T-helper 2 cell treated with Interferon-gamma antibody and Interleukin-4, amounts not matched to agents 5 μg/mL and 100 μg/mL, for 36 hours (primary cell): ENCODE measurements around the gene INF2.

Source experiments
- DNase-seq: peaks from one replicate; pipeline ENCODE4 v3.0.0; 2021; ENCODE audit warnings: low spot score
- H3K27ac Mint-ChIP-seq: one replicate; pipeline ENCODE4 v1.8.0; 2021; ENCODE audit warnings: mild to moderate bottlenecking, mixed read lengths
- H3K27me3 Mint-ChIP-seq: one replicate; pipeline ENCODE4 v1.8.0; 2021; ENCODE audit warnings: low read depth, mixed read lengths
- H3K36me3 Mint-ChIP-seq: one replicate; pipeline ENCODE4 v1.8.0; 2021; ENCODE audit warnings: low read depth, mixed read lengths
- H3K4me1 Mint-ChIP-seq: one replicate; pipeline ENCODE4 v1.8.0; 2021; ENCODE audit warnings: low read depth, mixed read lengths
- H3K4me3 Mint-ChIP-seq: one replicate; pipeline ENCODE4 v1.8.0; 2022; ENCODE audit warnings: mild to moderate bottlenecking, moderate library complexity, mixed read lengths
- H3K9me3 Mint-ChIP-seq: one replicate; pipeline ENCODE4 v1.8.0; 2021; ENCODE audit warnings: mixed read lengths

The INF2 gene

GRCh38 chr14:104676694-104677511 lies 12.5 kb upstream of the INF2 start:
- Mint-ChIP-seq H3K36me3 (no peaks in the 10 kb centered on the region), H3K27ac (peak overlapping the region; percentile 34), H3K27me3 (no peaks in the 10 kb centered on the region), H3K9me3 (no peaks in the 10 kb centered on the region), H3K4me1 (peaks cover 12% of the 10 kb centered on the region), H3K4me3 (peak overlapping the region; percentile 75)
- DNase-seq = peak; percentile 58

GRCh38 chr14:104677512-104678332 lies 11.7 kb upstream of the INF2 start:
- Mint-ChIP-seq H3K4me3 (peak overlapping the region; percentile 75), H3K36me3 (no peaks in the 10 kb centered on the region), H3K4me1 (peaks cover 12% of the 10 kb centered on the region), H3K9me3 (no peaks in the 10 kb centered on the region), H3K27me3 (no peaks in the 10 kb centered on the region), H3K27ac (peak overlapping the region; percentile 82)
- DNase-seq = peak; percentile 86

GRCh38 chr14:104678346-104678745 lies 11.1 kb upstream of the INF2 start:
- Mint-ChIP-seq H3K4me3 (peak overlapping the region; percentile 75), H3K4me1 (peaks cover 12% of the 10 kb centered on the region), H3K27me3 (no peaks in the 10 kb centered on the region), H3K9me3 (no peaks in the 10 kb centered on the region), H3K27ac (peak overlapping the region; percentile 82), H3K36me3 (no peaks in the 10 kb centered on the region)
- no peak for DNase-seq

GRCh38 chr14:104678901-104679705 lies 10.3 kb upstream of the INF2 start:
- Mint-ChIP-seq H3K4me3 (peak overlapping the region; percentile 12), H3K27ac (no peak overlapping the region), H3K4me1 (peaks cover 8% of the 10 kb centered on the region), H3K9me3 (no peaks in the 10 kb centered on the region), H3K27me3 (peaks cover 3% of the 10 kb centered on the region), H3K36me3 (no peaks in the 10 kb centered on the region)
- DNase-seq = no peak

GRCh38 chr14:104680056-104680805 lies 9.2 kb upstream of the INF2 start:
- no peaks in the 10 kb centered on the region for H3K9me3 Mint-ChIP-seq
- H3K36me3 Mint-ChIP-seq = no peaks in the 10 kb centered on the region
- peaks cover 14% of the 10 kb centered on the region for H3K4me1 Mint-ChIP-seq
- DNase-seq = no peak
- peaks cover 3% of the 10 kb centered on the region for H3K27me3 Mint-ChIP-seq
- H3K27ac Mint-ChIP-seq = no peak overlapping the region
- peak overlapping the region; percentile 12 for H3K4me3 Mint-ChIP-seq

- Mint-ChIP-seq H3K27ac (no peak overlapping the region), H3K9me3 (no peaks in the 10 kb centered on the region), H3K4me1 (peaks cover 17% of the 10 kb centered on the region), H3K36me3 (no peaks in the 10 kb centered on the region), H3K4me3 (no peak overlapping the region), H3K27me3 (peaks cover 3% of the 10 kb centered on the region)
- no peak for DNase-seq
These were observed 8.4 kb upstream of the INF2 start for GRCh38 chr14:104680806-104681688.

GRCh38 chr14:104681689-104682074 lies 7.7 kb upstream of the INF2 start:
- no peak overlapping the region for H3K4me3 Mint-ChIP-seq
- no peak overlapping the region for H3K27ac Mint-ChIP-seq
- H3K9me3 Mint-ChIP-seq = no peaks in the 10 kb centered on the region
- H3K4me1 Mint-ChIP-seq = peaks cover 20% of the 10 kb centered on the region
- no peak for DNase-seq
- peaks cover 3% of the 10 kb centered on the region for H3K27me3 Mint-ChIP-seq
- no peaks in the 10 kb centered on the region for H3K36me3 Mint-ChIP-seq

- no peaks in the 10 kb centered on the region for H3K36me3 Mint-ChIP-seq
- peaks cover 3% of the 10 kb centered on the region for H3K27me3 Mint-ChIP-seq
- no peak overlapping the region for H3K27ac Mint-ChIP-seq
- peaks cover 24% of the 10 kb centered on the region for H3K4me1 Mint-ChIP-seq
- DNase-seq = no peak
- no peaks in the 10 kb centered on the region for H3K9me3 Mint-ChIP-seq
- H3K4me3 Mint-ChIP-seq = no peak overlapping the region
These were observed 7.3 kb upstream of the INF2 start for GRCh38 chr14:104682107-104682593.

- peaks cover 3% of the 10 kb centered on the region for H3K27me3 Mint-ChIP-seq
- no peaks in the 10 kb centered on the region for H3K36me3 Mint-ChIP-seq
- H3K4me3 Mint-ChIP-seq = no peak overlapping the region
- no peak for DNase-seq
- H3K9me3 Mint-ChIP-seq = no peaks in the 10 kb centered on the region
- H3K4me1 Mint-ChIP-seq = peaks cover 21% of the 10 kb centered on the region
- no peak overlapping the region for H3K27ac Mint-ChIP-seq
These were observed 5.6 kb upstream of the INF2 start for GRCh38 chr14:104683653-104684448.

- H3K27ac Mint-ChIP-seq = no peak overlapping the region
- peaks cover 3% of the 10 kb centered on the region for H3K27me3 Mint-ChIP-seq
- H3K4me3 Mint-ChIP-seq = peak overlapping the region; percentile 3
- H3K4me1 Mint-ChIP-seq = peaks cover 21% of the 10 kb centered on the region
- H3K36me3 Mint-ChIP-seq = no peaks in the 10 kb centered on the region
- no peak for DNase-seq
- no peaks in the 10 kb centered on the region for H3K9me3 Mint-ChIP-seq
These were observed 5.0 kb upstream of the INF2 start for GRCh38 chr14:104684449-104684821.

GRCh38 chr14:104685216-104685997 lies 4.0 kb upstream of the INF2 start:
- Mint-ChIP-seq H3K4me3 (peak overlapping the region; percentile 53), H3K9me3 (no peaks in the 10 kb centered on the region), H3K27me3 (peaks cover 3% of the 10 kb centered on the region), H3K4me1 (peaks cover 21% of the 10 kb centered on the region), H3K27ac (peak overlapping the region; percentile 34), H3K36me3 (no peaks in the 10 kb centered on the region)
- DNase-seq = no peak
